Motor neuron (in vitro differentiated cells): ENCODE results near the gene CEP63. TPM values are rescaled to one million over a fixed set of nuclear protein-coding genes. Genes with fewer than 3 reads are reported as not detected.

Experiments
- ATAC-seq, 8 experiments: fragments of 200-7000 bp; cut with Tn5 transposase; replicated peaks in 6 of 8; 2 replicates each; pipeline ENCODE4 v1.8.0; 2021; ENCODE audit warnings: mild to moderate bottlenecking in 8 of 8, moderate library complexity in 8 of 8
- H3K27ac ChIP-seq, 2 donors: fragments of 250-450 bp; sonication (Bioruptor Pico); 2 replicates each; pipeline ENCODE4 v1.9.0; 2021; ENCODE audit warnings: antibody characterized with exemption in 2 of 2, mild to moderate bottlenecking in 2 of 2, moderate library complexity in 1 of 2
- H3K4me1 ChIP-seq, 2 donors: fragments of 250-450 bp; sonication (Bioruptor Pico); replicated peaks in 1 of 2; 2 replicates each; pipeline ENCODE4 v1.6.1; 2021; ENCODE audit warnings: antibody characterized with exemption in 2 of 2, mild to moderate bottlenecking in 2 of 2, moderate library complexity in 1 of 2
- H3K4me3 ChIP-seq, 5 donors: fragments of 250-450 bp; sonication (Bioruptor Pico); 2 replicates each; pipeline ENCODE4 v1.9.0; 2021; ENCODE audit warnings: antibody characterized with exemption in 5 of 5, mild to moderate bottlenecking in 5 of 5, moderate library complexity in 4 of 5
- WGBS, 10 experiments: fragments of 450-650 bp; shearing (Covaris generic); methylation state at CpG; one replicate each; pipeline ENCODE4 v1.0.0; 2022; 5-methylcytosine and 5-hydroxymethylcytosine counted together
- in situ Hi-C, 9 experiments: fragments of 400-800 bp; cut with MboI; loops; one replicate each; pipeline ENCODE4 v1.15.0; 2021; ENCODE audit warnings: low sequenced_read_pairs in 9 of 9, low pct_unique_long_range_greater_than_20kb in 2 of 9; ENCODE audit not compliant: unreplicated experiment in 9 of 9
- total RNA-seq, 8 experiments: library from RNA; unstranded; fragments of 300-600 nt; gene quantifications; 2 replicates each; pipeline versions ENCODE4 v1.2.3 to v1.2.4, GENCODE V29; 2022

The CEP63 gene
- total RNA-seq, 8 experiments from 2014 or later = 25.0 to 43.9 (median 29.9) TPM

DNA sequence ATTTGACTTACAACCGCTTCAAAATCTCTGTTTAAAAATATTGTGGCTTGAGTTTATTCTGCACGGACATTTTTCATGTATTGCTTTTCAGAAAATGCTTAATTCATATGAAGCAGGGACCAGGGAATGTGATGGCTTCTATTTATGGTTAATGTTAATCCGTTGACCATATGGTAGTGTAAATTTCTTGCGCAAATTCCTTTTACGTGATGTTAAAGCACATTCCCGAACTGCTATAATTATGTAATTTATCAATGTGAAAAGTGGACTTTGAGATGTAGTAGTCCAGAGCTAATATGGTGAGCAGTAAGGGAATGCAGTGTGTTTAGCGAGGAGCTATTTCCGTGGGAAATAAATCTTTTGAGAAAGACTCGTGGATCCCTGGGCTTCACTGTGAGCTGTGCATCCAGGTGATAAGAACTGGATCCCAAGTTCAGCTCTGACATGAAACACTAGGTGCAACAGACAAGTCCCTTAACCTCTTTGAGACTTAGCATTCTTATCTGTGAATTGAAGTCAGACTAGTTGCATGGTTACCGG lies 27.4 kb upstream of the CEP63 start:
- H3K27ac ChIP-seq = no peak overlapping the region
- peaks cover 1 to 4% of the 10 kb centered on the region in 2 donors for H3K4me1 ChIP-seq
- in situ Hi-C loops = no loop called here
- 28 to 92% (median 84%) methylated on average over 1 to 10 of the region's 10 CpGs for WGBS, 10 experiments
- ATAC-seq = peak in 2 of 8 experiments; percentile 25 to 62
- no peak overlapping the region for H3K4me3 ChIP-seq

DNA sequence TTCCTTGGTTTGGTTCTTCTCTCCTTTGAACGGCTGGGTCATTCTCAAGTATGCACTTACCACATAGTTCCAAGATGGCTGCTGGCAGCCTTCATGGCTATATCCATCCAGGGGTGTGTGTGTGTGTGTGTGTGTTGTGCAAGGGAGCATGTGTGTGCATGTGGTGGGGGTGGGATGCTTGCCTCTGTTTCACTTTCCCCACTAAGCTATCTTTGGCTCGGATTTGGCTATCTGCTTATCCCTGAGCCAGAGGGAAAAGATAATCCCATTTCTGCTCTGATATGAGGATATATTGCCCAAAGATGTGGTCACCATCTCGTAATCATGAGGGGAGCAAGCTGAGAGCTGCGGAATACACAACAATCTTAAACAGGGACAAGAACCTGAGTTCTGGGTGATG lies 26.3 kb upstream of the CEP63 start:
- ATAC-seq = no peak
- in situ Hi-C loops = no loop called here

DNA sequence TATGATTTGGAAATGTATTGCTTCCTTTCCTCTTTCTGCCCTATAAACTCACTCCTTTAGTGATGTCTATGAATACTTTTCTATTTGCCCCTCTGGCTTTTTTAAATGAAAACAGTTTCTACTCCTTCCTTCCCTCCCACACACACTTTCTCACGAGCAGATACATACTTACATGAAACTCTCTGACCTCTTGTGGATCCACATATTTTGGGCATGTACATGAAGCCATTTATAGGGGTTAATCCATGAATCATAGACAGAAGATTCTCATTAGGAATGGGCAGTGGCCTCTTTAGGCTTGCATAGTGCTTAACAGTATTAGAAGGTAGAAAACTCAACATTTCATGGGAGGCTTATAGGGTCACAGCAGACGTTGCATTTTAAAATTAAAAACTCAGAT lies 24.9 kb upstream of the CEP63 start:
- H3K4me3 ChIP-seq = no peak overlapping the region
- no peak overlapping the region for H3K27ac ChIP-seq
- in situ Hi-C loops = no loop called here
- H3K4me1 ChIP-seq = peaks cover 4 to 12% of the 10 kb centered on the region in 2 donors
- WGBS, 10 experiments = 0 to 100% (median 73%) methylated on average over 1 to 2 of the region's 2 CpGs; no CpG with 5 or more reads in 3 of the 10 experiments
- ATAC-seq = peak in 2 of 8 experiments; percentile 21 to 24

More for the DNA sequence above, 26.3 kb upstream of the CEP63 start:
- Histone ChIP-seq H3K27ac (no peak overlapping the region), H3K4me3 (no peak overlapping the region), H3K4me1 (peaks cover 4 to 12% of the 10 kb centered on the region in 2 donors)
- WGBS, 10 experiments = 20 to 100% (median 84%) methylated on average over 1 to 4 of the region's 4 CpGs; no CpG with 5 or more reads in 2 of the 10 experiments

DNA sequence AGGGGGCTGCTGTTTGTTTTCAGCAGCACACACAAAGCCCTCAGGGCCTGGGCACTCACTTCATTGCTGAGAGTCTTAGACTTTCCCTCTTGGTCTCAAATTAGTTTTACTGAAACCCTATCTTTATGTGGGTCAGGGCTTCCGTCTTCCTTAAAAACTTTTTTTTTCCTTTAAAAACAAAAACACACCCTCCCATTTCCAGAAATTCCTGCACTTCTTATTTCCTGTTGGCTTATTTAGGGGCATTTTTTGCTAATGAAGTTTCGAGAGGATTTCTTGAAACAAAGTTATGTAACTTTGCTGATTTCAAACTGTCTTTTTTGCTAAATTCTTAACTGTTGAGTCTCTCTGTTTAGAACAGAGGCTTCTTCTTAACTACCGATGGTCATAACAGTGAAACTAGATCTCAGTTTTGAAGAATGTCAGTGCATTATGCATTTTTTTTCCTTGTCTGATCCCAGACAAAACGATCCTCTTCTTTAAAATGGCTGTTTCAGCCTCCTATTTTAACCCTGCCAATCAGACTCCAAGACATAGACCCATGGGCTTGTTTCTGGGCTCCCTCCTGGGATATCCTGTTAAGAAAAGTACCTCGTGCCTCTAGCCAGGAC lies 23.4 kb upstream of the CEP63 start:
- Histone ChIP-seq H3K27ac (no peak overlapping the region), H3K4me1 (peaks cover 4 to 12% of the 10 kb centered on the region in 2 donors), H3K4me3 (no peak overlapping the region)
- in situ Hi-C loops = no loop called here
- ATAC-seq = peak in 3 of 8 experiments; percentile 5 to 42 (median 9)
- WGBS, 10 experiments = 1 to 84% (median 56%) methylated on average over 2 to 5 of the region's 5 CpGs; no CpG with 5 or more reads in 1 of the 10 experiments

DNA sequence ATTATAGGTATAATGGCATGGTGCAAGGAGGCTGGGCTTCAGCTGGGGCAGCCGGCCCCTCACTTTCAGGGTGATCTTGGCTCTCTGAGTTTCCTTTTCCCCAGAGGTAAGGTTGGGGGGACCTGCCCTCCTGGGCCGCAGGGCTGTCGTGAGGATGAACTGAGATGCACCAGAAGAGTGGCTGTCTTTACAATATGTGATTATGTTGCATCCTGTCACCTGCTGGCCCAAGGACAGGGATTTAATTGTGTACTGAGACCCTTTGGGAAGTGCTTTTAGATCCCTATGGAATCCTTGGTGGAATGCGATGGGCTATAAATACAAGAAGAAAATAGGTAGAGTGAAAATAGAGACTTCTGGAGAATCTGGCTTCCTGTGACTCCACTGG lies 22.2 kb upstream of the CEP63 start:
- Histone ChIP-seq H3K4me1 (peaks cover 0 to 12% of the 10 kb centered on the region in 2 donors), H3K4me3 (no peak overlapping the region), H3K27ac (no peak overlapping the region)
- in situ Hi-C loops = no loop called here
- peak in 1 of 8 experiments; percentile 18 for ATAC-seq
- whole genome bisulfite sequencing, 10 experiments = 0 to 100% (median 62%) methylated on average over 1 to 3 of the region's 4 CpGs; no CpG with 5 or more reads in 2 of the 10 experiments

DNA sequence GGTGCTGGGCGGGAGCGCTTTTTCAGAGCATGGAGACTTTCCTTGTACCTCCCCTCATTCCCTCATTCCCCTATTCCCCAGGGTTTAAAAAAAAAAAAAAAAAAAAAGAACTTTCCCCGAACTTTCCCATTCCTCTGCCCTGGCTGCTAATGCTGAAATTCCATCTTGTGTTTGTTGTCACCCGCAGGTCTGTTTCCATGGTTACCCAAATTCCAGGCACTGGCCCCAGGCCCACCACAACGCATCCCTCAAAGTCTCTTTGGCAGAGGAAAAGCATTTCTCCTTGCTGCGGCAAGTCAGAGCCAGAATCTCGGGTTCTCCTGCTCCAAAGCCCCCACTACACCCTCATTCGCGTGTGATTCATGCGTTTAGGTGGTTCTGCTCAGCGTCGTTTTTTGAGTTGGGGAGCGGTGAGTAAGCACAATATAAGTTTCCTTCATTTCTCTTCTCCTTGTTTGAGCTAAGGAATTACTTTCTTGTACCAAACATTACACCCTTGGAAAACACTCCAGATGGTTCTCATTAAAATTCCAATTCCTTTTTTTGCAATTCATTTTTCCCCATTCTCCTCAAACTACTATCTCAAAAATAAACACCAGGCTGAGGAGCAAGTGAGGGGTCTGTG lies 21.7 kb upstream of the CEP63 start:
- peak; percentile 14 to 79 (median 43) for ATAC-seq
- in situ Hi-C loops = no loop called here
- H3K4me3 ChIP-seq = no peak overlapping the region
- H3K4me1 ChIP-seq = peaks cover 0 to 12% of the 10 kb centered on the region in 2 donors
- whole genome bisulfite sequencing, 10 experiments = 0 to 28% (median 6%) methylated on average over 2 to 11 of the region's 13 CpGs; no CpG with 5 or more reads in 2 of the 10 experiments
- no peak overlapping the region for H3K27ac ChIP-seq

DNA sequence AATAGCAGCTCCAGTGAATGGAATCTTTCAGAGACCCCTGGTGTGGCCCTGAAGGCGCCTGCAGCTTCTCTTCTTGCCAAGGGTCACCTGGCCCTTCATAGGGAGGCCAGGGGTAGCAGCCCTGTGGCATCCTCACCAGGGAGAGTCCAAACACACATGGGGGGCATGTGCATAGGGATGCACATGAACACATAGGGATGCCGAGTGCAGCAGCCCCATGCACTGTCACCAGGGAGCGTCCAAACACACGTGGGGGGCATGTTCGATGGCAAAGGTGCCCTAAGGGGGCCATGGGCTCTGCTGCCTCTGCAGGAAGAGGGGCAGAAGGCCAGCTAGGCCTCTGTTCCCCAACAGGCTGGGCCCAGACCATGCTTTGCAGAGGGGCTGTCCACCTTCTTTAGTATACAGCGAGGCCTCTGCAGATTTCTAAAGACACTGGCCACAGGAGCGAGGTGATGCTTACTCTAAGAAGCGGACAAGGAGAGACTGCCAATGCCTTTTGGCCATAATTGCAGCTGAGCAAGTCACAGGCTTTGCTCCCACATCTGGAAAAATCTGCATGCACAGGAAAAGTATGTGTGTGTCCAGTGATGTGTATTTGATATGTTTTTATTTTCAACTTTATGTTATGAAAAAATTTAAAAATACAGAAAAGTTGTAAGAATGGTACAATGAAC lies 21.0 kb upstream of the CEP63 start:
- H3K4me3 ChIP-seq = no peak overlapping the region
- in situ Hi-C loops = no loop called here
- H3K4me1 ChIP-seq = peaks cover 0 to 12% of the 10 kb centered on the region in 2 donors
- H3K27ac ChIP-seq = no peak overlapping the region
- ATAC-seq = peak in 3 of 8 experiments; percentile 4 to 39 (median 5)
- WGBS, 10 experiments = 53 to 93% (median 85%) methylated on average over 1 to 4 of the region's 8 CpGs; no CpG with 5 or more reads in 3 of the 10 experiments

DNA sequence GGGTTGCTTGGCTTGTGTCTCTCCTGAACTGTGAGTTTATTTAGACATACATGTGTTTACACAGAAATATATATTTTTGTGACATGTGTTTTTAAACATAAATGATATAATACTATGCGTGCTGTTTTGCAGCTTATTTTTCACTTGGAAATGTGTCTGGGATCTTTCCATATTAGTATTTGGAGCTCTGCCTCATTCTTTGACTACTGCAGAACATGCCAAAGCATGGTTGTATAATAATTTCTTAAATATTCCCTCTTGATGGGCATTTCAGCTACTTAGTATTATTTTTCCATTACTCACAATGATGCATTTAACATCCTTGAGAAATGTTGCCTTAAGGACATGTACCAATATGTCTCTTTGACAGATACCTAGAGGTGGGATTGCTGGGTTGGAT lies 19.5 kb upstream of the CEP63 start:
- no peak overlapping the region for H3K4me3 ChIP-seq
- ATAC-seq = no peak
- H3K27ac ChIP-seq = no peak overlapping the region
- peaks cover 0 to 12% of the 10 kb centered on the region in 2 donors for H3K4me1 ChIP-seq
- in situ Hi-C loops = no loop called here
- WGBS, 10 experiments = 0 to 100% (median 72%) methylated on average over 1 of the region's 1 CpG; no CpG with 5 or more reads in 2 of the 10 experiments

DNA sequence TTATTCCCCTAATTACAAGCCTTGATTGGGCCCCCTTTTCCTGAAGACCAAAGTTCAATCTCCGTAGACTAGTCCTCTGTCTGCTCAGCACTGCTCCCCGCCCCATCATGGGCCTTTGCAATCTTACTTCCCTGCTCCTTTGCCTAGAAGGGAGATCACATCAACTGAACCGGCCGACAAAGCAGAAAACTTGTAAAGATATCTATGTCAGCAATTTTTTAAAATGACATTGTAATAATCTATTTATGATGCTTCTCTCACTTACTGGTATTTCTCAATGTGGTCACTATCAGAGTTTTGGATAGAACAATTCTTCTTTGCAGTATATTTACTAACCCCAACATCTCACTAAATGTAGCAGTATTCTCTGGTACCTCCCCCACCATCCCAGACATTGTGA lies 17.3 kb upstream of the CEP63 start:
- peaks cover 0 to 14% of the 10 kb centered on the region in 2 donors for H3K4me1 ChIP-seq
- no peak overlapping the region for H3K4me3 ChIP-seq
- H3K27ac ChIP-seq = no peak overlapping the region
- in situ Hi-C loops = no loop called here
- no peak for ATAC-seq
- 63 to 100% (median 92%) methylated on average over 1 to 4 of the region's 4 CpGs for WGBS, 10 experiments

DNA sequence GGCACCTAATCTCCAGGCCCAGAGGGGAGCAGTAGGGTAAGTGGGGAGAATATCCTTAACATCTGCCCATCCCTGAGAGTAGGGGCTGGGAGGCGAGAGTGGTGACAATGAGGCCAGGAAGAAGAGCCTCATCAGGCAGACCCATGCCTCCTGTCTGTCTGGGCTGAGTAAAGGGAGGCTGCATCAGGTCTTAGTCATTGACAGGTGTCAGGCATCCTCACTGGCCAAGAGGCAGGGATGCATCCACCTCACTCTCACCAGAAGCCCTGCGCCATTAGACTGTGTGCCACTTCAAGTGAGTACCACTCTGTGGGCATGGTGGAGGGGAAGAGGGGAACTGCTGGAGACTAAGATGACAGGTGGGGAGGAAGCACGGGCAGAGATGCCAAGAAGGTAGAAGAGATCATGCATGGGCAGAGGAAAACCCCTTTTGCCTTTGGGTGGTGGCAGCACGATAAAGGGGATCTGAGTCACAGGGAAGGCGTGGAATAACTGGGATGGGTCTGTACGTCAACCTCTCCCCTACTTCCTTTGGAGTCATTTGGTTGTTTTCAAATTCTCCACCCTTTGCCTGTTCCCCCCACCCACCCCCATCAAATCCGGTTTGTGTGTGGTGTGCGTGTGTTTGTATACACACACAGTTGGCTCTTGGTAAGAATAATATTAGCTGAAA lies 14.2 kb upstream of the CEP63 start:
- in situ Hi-C loops = loop anchor here (5.0 to 10.0 kb wide), 2 partner anchors 164 to 167 kb away; no protein-coding TSS in a partner anchor

DNA sequence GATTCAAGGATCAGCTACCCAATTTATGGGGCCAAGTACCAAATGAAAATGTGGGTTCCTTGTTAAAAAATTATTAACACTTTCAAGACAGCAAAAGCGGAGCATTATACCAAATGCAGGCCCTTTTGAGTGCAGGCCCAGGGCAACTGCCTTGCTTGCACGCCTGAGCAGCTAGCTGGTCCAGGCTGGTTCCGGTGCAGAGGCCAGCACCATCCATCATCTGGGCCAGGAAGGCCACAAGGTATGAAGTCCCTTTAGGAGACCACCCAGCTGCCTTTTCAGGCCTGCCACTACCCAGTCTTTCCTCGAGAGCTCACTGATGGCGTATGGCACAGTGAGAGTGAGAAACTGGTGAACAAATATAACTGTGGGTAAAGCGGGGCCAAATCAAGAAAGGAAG lies 13.0 kb upstream of the CEP63 start:
- Histone ChIP-seq H3K4me3 (no peak overlapping the region), H3K4me1 (peaks cover 0 to 6% of the 10 kb centered on the region in 2 donors), H3K27ac (no peak overlapping the region)
- WGBS, 10 experiments = 83 to 100% (median 97%) methylated on average over 1 to 5 of the region's 6 CpGs; no CpG with 5 or more reads in 2 of the 10 experiments
- peak in 2 of 8 experiments; percentile 71 to 72 for ATAC-seq
- in situ Hi-C loops = loop anchor here (5.0 to 10.0 kb wide), 2 partner anchors 166 to 168 kb away; no protein-coding TSS in a partner anchor

More for the DNA sequence above, 14.2 kb upstream of the CEP63 start:
- peak in 2 of 8 experiments; percentile 62 to 76 for ATAC-seq
- 0 to 90% (median 87%) methylated on average over 2 to 5 of the region's 8 CpGs; no CpG with 5 or more reads in 5 of the 10 experiments for WGBS, 10 experiments
- H3K4me1 ChIP-seq = peaks cover 0 to 6% of the 10 kb centered on the region in 2 donors
- H3K4me3 ChIP-seq = no peak overlapping the region
- H3K27ac ChIP-seq = no peak overlapping the region

DNA sequence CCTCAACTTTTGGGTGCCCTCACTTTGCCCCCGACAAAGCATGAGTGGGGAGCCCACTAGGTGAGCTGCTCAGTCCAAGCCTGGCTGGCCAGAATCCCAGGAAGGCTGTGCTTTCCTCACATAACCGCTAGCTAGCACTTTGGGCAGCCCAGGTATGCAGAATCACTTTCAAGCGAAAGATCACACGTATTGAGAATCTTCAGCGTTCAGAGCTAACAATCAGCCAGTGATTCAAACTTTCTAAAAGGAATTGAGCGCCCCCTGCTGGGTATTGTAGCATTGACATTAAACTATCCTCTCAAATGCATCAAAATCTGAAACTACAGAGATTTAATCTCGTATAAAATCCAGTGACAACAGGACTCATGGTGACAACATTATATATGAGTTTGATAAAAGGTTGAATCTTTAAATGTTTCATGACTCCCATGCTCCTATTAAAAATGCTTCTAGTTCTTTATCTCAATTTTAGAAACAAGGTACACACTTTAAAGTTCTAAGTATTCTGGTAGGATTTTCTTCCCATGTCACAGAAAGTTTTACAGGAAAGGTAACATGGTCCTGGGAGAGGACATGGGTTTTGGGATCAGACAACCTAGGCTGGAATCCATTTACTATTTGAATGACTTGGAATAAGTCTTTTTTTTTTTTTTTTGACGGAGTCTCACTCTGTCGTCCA lies 11.8 kb upstream of the CEP63 start:
- no peak overlapping the region for H3K4me3 ChIP-seq
- H3K27ac ChIP-seq = no peak overlapping the region
- peaks cover 0 to 6% of the 10 kb centered on the region in 2 donors for H3K4me1 ChIP-seq
- 0 to 73% (median 32%) methylated on average over 1 to 7 of the region's 9 CpGs for WGBS, 10 experiments
- peak; percentile 21 to 81 (median 70) for ATAC-seq
- in situ Hi-C loops = loop anchor here (5.0 to 10.0 kb wide), 2 partner anchors 167 to 169 kb away; no protein-coding TSS in a partner anchor
